ENCODE data around the gene KCNMB1. TPM values are rescaled to one million over a fixed set of nuclear protein-coding genes. Genes with fewer than 3 reads are reported as not detected.

KCNMB1 gene
- total RNA-seq, 1 donor from 2014 or later, result 0.20 TPM

- Mint-ChIP-seq H3K4me1 (peaks cover 4% of the 10 kb centered on the region), H3K27ac (no peak overlapping the region), H3K4me3 (no peak overlapping the region)
Measured at GRCh38 chr5:170432669-170433068, 43.5 kb upstream of the KCNMB1 start.

GRCh38 chr5:170431571-170431970 is 42.4 kb upstream of the KCNMB1 start:
- H3K27ac Mint-ChIP-seq, result no peak overlapping the region
- H3K27me3 Mint-ChIP-seq (ENCODE audit: low read depth), result peaks cover 24% of the 10 kb centered on the region
- peaks cover 7% of the 10 kb centered on the region for H3K4me1 Mint-ChIP-seq
- TF ChIP-seq CTCF (IDR thresholded peaks at IDR 0.05; ENCODE audit: unreplicated experiment), result no peak
- H3K9me3 Mint-ChIP-seq, result peaks cover 4% of the 10 kb centered on the region
- no peak for DNase-seq (ENCODE audit: low spot score in 2 of 2, unreplicated experiment in 2 of 2)
- H3K36me3 Mint-ChIP-seq, result no peaks in the 10 kb centered on the region
- H3K4me3 Mint-ChIP-seq, result no peak overlapping the region

More at GRCh38 chr5:170432669-170433068, 43.5 kb upstream of the KCNMB1 start:
- Mint-ChIP-seq H3K27me3 (ENCODE audit: low read depth) (peaks cover 34% of the 10 kb centered on the region), H3K9me3 (peaks cover 4% of the 10 kb centered on the region), H3K36me3 (no peaks in the 10 kb centered on the region)
- DNase-seq (ENCODE audit: low spot score in 2 of 2, unreplicated experiment in 2 of 2), result no peak
- TF ChIP-seq CTCF (IDR thresholded peaks at IDR 0.05; ENCODE audit: unreplicated experiment), result no peak

- peaks cover 4% of the 10 kb centered on the region for H3K9me3 Mint-ChIP-seq
- H3K4me3 Mint-ChIP-seq, result no peak overlapping the region
- H3K27me3 Mint-ChIP-seq (ENCODE audit: low read depth), result peaks cover 22% of the 10 kb centered on the region
- no peaks in the 10 kb centered on the region for H3K36me3 Mint-ChIP-seq
- no peak for DNase-seq (ENCODE audit: low spot score in 2 of 2, unreplicated experiment in 2 of 2)
- H3K27ac Mint-ChIP-seq, result no peak overlapping the region
- H3K4me1 Mint-ChIP-seq, result peaks cover 7% of the 10 kb centered on the region
- TF ChIP-seq CTCF (IDR thresholded peaks at IDR 0.05; ENCODE audit: unreplicated experiment), result no peak
Measured at GRCh38 chr5:170430866-170431437, 41.8 kb upstream of the KCNMB1 start.

GRCh38 chr5:170430256-170430655 is 41.1 kb upstream of the KCNMB1 start:
- no peak for DNase-seq (ENCODE audit: low spot score in 2 of 2, unreplicated experiment in 2 of 2)
- H3K36me3 Mint-ChIP-seq, result no peaks in the 10 kb centered on the region
- no peak for TF ChIP-seq CTCF (IDR thresholded peaks at IDR 0.05; ENCODE audit: unreplicated experiment)
- no peak overlapping the region for H3K4me3 Mint-ChIP-seq
- no peak overlapping the region for H3K27ac Mint-ChIP-seq
- peaks cover 7% of the 10 kb centered on the region for H3K4me1 Mint-ChIP-seq
- peaks cover 4% of the 10 kb centered on the region for H3K9me3 Mint-ChIP-seq
- H3K27me3 Mint-ChIP-seq (ENCODE audit: low read depth), result peaks cover 18% of the 10 kb centered on the region

GRCh38 chr5:170429014-170429413 is 39.8 kb upstream of the KCNMB1 start:
- no peak overlapping the region for H3K4me3 Mint-ChIP-seq
- DNase-seq (ENCODE audit: low spot score in 2 of 2, unreplicated experiment in 2 of 2), result no peak
- H3K27ac Mint-ChIP-seq, result no peak overlapping the region
- TF ChIP-seq CTCF (IDR thresholded peaks at IDR 0.05; ENCODE audit: unreplicated experiment), result no peak
- no peaks in the 10 kb centered on the region for H3K36me3 Mint-ChIP-seq
- peaks cover 7% of the 10 kb centered on the region for H3K4me1 Mint-ChIP-seq
- H3K9me3 Mint-ChIP-seq, result peaks cover 4% of the 10 kb centered on the region
- H3K27me3 Mint-ChIP-seq (ENCODE audit: low read depth), result peaks cover 18% of the 10 kb centered on the region

Measured in mesothelial cell of epicardium (in vitro differentiated cells).